Smooth muscle cell of the brain vasculature (primary cell): ENCODE results near the gene SH3RF2.
A peak's percentile ranks its signal among the peaks of the same experiment; 100 is the strongest.
"Not testable (repeated sequence)": the region's sequence is repeated elsewhere in the genome, so short reads cannot be mapped to it uniquely, and the experiment has no call there.

Experiments
- DNase-seq: peaks from one replicate; pipeline ENCODE4 v3.0.0-alpha.2; 2012; ENCODE audit warnings: low read depth, low spot score

The SH3RF2 gene

DNA sequence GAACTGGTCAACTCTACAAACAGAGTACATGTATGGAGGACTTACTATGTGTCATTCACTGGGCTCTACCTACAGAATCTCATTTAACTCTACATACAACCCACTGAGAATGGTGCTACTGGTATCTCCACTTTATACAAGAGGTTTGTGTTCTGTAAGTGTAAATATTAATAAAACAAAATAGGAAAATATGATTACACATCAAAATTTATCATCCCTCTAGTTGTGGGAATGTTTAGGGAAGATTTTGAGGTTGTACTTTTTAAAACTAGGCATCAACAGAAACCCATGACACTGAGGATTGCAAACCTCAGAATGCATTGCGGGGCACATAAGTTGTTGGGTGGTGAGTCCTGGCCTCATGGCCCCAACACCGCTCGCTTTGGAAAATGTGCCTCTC is 11.7 kb downstream of the SH3RF2 start:
- no peak for DNase-seq

DNA sequence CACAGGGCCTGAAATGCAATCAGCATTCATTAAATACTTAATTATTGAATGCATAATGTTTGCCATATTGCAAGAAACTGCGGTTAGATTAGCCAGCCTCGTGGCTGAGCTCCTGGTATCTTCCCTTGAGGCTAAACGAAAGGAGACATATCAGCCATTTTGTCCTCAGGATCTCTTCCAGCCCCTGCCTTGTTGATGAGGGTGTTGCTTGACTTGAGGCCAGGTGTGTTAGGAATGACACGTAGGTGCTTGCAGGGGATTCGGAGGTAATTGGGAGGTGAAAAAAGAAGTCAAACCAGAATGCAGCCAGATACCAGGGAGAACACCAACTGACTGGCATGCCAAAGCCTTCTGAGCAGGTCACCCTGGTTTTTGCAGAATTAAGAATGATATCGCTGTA is 12.5 kb downstream of the SH3RF2 start:
- DNase-seq, result no peak

DNA sequence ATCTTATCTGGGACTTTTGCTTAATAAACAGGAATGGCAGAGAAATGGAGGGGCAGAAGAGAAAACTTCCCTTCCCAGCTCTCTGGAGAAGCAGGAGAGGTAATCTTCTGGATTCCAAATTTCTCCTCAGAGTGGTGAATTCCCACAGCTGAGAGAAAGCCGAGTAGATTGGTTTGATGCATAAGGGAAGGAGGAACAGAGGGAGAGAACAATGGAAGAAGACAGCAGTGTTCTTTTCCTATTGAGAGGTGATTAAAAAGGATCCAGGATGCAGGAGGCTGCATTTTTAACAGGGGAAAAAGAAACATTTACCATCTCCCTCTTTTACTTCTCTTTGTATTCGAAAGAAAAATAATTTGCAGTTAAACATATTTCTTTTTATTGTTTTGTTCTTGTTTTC is 13.1 kb downstream of the SH3RF2 start:
- no peak for DNase-seq

DNA sequence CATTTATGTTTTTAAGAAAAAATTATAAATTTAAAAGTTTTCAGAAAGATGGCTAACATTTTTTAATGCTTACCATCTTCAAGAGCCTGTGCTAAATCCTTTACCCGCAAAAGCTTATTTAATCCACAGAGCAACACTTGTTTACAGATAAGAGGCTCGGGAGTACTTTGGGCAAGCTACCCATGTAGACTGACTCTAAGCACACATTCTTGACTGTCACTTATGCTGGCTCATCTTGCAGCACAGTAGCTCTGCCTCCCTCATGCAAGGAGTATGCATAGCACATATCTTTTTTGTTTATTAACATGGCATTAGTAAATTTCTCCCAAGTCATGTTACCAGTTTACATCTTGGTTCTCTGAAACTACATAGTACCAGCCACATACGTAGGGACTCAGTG is 14.7 kb downstream of the SH3RF2 start:
- no peak for DNase-seq

DNA sequence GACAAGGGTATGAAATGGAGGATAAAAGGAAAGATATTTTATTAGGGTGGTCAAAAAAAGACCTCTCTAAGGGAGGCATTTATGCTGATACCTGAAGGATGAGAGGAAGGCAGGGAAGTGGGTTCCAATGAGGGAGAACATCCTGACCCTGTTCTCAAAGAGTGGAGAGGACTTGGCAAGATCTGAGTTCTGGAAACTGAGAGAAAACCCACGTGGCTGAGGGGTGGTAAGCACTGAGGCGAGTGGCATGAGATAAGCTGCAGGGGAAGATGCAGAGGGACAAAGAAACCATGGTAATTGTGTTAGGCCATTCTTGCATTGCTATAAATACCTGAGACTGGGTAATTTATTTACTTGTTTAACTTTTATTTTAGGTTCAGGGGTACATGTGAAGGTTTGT is 16.8 kb downstream of the SH3RF2 start:
- DNase-seq, result no peak

DNA sequence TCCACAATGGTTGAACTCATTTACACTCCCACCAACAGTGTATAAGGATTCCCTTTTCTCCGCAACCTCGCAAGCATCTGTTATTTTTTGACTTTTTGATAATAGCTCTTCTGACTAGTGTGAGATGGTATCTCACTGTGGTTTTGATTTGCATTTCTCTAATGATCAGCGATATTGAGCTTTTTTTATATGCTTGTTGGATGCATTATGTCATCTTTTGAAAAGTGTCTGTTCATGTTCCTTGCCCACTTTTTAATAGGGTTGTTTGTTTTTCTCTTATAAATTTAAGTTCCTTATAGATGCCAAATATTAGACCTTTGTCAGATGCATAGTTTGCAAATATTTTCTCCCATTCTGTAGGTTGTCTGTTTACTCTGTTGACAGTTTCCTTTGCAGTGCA is 17.8 kb downstream of the SH3RF2 start:
- DNase-seq, result not testable (repeated sequence)

DNA sequence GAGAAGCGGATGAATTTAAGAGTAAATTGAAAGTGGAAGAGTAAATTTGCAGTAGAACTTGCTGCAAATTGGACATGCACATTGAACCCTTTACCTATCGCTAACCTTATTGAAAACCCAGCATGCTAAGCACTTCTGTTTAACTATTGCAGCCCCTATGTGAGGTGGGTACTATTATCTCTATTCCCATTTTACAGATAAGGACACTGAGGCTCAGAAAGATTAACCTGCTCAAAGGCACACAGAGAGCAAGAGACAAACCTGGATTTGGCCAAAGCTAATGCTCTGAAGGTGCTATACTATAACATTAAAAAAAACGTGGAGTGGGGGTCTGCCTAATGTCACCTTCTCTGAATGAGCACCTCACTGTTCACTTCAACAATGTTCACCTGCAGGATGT is 21.0 kb downstream of the SH3RF2 start:
- no peak for DNase-seq

DNA sequence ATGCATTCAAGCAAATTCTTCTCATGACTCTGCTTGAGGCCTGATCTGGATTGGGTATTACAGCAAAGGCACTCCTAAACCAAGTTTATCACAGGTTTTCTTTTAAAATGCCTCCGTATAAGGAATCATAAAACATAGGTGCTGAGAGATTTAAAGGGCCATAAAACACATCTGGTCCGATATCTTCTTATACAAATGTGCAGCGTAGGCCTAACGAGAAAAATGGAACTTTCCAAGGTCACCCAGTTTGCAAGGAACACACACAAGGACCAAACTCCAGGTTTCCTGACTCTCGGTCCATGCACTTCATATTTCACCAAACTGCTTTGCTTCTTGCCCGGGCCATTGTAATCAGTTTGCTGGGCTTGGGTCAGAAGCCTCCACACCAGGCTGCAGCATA is 22.1 kb downstream of the SH3RF2 start:
- no peak for DNase-seq

DNA sequence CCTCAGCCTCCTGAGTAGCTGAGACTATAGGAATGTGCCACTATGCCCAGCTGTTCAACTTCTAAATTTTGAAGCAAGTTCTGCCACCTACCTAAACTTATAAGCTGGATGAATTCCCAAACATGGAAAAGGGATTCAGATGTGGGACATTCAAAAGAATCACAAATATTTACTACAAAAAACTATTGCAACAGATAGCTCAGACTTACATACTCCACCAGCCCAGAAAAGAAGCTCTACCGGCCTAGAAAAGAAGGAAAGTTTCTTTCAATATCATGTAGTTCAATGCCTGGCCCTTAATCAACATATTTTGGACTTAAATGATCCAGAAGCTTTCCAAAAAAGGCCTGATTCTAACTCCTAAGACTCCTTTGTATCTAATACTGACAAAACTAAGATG is 23.8 kb downstream of the SH3RF2 start:
- no peak for DNase-seq

DNA sequence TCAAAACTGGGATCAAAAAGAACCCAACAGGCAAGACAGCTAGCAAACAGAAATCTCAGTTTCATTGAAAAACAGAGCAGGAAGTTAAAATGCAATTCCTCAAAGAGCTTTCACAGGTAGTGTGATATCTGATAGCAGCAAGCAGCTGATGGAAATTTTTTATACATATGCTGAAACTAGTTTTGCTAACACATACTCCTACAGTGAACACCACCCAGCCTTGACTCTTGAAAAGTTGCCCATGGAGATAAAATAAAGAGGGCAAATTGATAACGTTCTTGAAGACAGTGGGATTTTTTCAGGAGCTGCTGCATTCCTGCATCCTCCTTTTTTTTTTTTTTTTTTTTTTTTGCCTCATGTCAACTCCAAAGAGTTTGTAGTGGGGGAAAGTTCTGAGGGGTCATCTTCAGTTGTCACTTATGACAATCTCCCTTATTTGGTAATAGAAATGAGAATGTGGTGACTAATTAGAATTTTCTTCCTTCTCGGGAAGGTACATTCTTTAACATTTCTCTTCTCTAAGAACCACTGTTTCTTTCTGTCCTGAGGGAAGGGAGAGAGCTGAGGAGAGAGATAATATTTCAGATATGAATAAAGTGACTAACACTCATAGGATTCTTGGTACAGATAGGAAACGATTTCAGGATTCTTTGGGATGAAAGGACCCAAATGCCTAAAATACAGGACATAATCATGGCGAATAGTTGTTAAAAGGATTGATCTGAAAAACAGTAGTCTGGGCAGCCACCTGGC is 24.6 kb downstream of the SH3RF2 start:
- no peak for DNase-seq

DNA sequence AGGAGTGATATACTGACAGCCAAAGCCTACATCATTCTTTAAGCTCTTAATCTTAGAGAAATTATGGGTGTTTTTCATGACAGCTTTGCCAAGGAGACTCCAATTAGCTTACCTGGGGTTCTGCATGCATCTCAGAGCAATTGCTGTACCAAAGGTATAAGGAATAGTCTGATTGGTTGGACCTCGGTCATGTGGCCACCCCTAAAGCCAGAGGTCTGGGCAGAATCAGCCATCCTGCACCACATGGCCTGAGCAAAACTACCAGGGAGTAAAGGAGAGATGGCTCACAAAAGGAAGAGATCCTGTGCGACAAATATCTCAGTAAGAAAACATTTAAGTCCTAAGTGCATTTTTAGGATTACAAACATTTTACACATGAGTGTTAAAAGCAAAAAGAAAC is 25.6 kb downstream of the SH3RF2 start:
- no peak for DNase-seq

DNA sequence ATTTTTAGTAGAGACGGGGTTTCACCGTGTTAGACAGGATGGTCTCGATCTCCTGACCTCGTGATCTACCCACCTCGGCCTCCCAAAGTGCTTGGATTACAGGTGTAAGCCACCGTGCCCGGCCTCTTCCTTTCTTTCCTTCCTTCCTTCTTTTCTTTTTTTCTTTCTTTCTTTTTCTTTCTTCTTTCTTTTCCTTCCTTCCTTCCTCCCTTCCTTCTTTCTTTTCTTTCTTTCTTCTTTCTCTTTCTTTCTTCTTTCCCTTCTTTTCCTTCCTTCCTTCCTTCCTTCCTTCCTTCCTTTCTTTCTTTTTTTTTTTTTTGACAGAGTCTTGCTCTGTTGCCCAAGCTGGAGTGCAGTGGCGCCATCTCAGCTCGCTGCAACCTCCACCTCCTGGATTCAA is 27.6 kb downstream of the SH3RF2 start:
- DNase-seq, result not testable (repeated sequence)

DNA sequence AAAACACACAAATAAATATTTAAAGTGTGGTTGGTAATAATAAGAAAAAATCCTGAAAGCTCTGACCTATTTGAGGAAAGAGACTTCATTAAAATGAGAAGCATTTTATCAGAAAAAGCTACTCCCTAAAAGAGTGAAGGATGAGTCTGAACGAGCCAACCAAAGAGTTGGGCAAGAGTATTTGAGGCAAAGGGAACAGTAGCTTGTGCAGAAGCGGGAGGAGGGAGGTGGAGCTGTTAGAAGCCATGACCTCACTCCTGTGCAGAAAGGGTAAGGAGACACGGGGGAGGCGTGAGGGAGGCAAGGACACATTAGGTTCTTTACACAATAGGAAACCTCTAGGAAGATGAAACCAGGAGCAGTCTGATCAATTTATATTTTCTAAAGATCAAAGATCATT is 29.4 kb downstream of the SH3RF2 start:
- DNase-seq, result no peak

DNA sequence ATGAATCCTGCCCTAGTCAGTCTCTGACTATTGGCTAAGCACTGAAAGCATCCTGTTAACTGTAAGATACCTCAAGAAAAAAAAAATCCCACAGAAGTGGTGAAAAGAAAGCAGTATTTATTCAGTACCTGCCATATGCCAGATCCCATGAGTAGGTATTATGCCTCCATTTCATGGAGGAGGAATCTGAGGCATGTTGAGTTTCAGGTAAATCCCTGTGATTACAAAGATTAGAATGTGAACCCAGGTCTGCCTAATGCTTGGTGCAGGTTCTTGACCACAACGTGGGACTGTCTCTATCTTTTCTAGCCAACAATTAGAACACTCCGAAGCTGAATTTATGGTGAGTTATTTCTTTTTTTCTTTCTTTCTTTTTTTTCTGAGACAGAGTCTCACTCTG is 30.9 kb downstream of the SH3RF2 start:
- DNase-seq, result no peak

DNA sequence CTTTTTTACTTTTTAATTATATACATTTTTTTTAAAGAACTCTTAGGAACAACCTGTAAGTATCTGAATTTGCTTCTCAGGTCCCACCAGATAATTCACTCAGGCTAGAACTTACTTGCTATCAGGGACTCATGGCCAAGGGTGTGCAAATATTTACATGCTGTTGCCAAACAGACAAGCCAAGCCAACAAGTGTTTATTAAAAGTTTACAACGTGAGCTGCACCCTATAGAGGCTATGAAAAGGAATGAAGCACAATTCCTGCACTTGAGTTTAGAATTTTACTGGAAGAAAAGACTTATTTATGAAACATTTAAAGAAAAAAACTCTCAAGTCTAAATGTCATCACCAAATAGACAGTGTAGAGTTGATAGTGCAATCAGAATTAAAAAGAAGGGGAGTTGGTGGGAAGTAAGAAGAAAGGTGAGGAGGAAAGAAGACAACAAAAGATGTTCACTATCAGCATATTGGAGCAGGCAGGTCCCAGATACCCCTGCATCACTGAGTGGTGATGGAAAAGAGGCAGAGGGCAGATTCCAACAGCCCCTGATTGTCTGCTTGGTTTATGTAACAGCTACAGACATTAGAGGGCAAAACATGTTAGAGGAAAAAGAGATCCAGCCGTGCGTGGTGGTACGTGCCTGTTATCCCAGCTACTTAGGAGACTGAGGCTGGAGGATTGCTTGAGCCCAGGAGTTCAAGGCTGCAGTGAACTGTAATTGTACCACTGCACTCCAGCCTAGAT is 32.8 kb downstream of the SH3RF2 start:
- no peak for DNase-seq

DNA sequence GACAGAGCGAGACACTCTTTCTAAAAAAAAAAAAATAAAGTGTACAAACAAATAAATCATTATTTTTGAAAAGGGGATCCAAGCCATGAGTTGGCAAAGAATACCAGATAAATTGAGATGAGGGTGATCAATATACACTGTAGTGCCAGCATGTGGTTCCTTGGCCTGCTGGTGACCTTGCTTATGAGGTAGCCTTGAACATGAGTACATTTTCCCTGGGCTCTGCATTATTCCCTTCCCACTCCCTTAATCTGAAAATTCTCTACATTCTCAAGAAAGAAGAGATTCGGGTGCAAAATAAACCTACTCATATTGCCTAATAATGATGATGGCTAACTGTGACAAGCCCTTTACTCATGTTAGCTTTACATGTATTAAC is 33.3 kb downstream of the SH3RF2 start:
- no peak for DNase-seq

DNA sequence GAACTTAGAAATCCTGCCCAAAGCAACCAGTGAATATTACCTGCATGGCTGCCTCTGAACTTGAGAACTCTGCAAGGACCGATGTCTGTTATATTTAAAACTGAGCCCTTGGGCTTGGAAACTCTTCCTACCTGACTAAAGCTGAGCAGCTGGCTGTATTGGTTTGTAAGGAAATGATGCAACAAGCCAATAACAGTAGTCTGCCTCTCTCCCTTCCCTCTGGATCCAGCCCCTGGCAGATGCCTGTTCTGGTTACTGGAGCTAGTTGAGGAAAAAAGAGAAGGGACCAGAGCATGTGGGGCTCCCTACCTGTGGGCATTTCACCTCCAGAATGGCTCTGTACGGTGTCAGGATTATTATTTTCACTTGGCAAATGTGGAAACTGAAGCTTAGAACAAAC is 34.7 kb downstream of the SH3RF2 start:
- no peak for DNase-seq

DNA sequence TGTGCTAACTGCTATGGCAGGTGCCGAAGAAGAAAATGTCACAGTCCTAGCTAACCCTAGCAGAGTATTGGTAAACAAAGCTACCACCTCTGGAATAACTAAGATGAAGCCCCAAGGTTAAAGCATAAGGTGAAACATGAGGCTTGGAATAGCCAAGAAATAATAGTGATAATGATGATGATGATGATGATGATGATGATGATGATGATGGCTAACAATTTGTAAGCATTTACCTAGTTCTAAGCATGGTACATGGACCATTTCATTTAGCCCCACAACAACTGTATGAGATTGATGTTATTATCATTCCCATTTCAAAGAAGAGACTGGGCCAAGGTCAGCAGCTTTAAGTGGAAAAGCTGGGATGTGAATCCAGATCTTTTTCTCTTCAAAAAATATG is 35.3 kb downstream of the SH3RF2 start:
- no peak for DNase-seq

DNA sequence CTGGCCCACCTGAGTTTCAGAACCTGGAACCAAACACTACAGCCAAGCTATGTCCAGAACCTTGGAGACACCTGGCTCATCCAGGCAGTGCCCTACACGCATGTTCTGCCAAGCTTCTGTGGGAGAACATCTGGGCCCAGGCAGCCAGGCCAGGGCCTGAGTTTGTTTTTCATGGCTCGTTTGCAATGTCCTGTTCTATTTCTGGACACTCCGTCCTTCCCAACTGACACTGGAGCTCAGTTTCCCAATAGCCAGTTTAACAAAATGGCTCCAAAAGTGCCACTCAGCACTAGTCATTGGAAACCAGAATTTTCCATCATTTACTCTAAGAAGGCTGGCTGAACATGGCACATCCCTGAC is 38.6 kb downstream of the SH3RF2 start:
- DNase-seq, result no peak

DNA sequence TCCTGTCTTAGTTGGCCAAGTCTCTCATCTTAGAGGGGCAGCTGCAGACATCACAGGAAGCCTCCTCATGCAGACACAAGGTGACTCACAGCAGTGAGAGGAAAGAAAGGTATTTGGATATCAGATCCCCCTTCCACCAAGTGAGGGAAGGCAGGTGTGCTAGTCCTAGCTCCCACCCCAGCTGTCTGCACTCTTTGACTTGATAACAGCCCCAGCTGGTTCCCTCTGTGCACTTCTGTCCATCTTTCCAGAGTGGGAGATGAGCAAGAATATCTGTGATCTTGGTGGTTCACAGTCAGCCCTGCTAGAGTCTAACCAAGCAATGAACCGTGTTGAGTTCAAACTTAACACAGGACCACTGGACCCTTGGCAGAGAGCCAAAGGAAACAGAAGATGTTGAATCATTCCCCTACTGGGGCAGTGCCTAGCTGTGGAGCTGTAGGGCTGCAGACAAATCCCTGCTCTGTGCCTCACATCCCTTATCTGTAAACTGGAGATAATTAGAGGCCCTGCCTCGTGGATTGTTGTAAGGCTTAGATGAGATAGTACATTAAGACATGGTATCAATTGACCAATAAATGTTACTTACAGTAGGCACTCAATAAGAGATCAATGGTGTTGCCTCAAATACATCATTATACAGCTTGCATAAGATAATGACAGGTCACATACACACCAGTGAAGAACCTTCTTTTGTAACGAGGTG is 39.1 kb downstream of the SH3RF2 start:
- peak; percentile 89 for DNase-seq

DNA sequence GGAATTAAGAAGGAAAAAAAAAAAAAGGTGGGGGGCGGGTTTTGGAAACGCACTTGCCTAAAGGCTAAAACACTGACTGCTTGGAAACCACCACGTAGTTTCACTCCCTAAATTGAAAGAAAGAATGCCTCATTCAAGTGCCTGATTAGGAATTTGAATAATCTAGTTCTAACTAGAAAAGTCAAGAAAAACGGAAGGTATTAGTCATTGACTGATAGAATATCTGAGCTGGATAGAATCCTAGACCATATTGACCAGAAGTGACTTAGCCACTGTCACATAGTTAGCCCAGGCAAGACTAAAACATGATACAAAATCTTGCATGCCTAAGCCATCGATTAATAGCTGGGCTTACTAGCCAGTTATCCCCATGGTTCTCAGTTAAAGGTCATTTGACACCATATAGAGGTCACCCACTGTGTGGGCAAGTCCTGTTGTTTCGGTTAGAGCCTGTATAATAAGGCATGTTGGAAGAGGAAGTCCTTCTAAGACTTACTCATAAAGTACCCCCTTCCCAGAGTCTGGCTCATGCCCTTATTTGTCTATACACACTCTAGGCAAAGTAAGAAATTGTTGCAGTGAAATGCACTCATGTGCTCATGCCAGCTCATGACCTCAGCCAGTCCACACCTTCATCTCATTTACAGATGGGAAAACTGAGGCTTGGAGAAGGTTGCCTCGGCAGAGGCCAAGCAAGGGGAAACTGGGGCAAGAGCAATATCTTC is 40.2 kb downstream of the SH3RF2 start:
- DNase-seq, result no peak

DNA sequence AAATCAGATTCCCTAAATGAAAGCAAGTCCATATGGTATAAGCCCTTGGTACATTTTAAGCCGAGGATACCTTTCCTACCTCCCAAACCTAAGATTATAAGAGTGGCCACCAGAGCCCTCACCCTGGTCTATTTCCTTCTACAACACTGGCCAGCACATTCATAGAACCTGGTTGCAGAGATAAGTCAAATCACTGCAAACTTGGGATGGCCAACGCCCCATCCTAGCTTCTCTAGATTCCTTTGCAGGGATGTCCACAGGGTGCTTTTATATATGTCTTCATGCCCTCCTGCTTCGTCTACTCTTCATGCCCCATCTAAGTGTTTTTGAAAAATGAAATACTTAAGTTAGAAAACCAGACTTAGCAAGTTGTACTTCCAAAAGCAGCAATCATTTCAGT is 41.8 kb downstream of the SH3RF2 start:
- DNase-seq, result no peak
